Measurements from ENCODE around the gene TBRG1.

The TBRG1 gene

GRCh38 chr11:124661553-124661952 is 38.9 kb downstream of the TBRG1 start:
- H3K4me2 ChIP-seq = no peak overlapping the region
- no peaks in the 10 kb centered on the region for H3K27me3 ChIP-seq (ENCODE audit: insufficient read depth, low read depth)
- H3K79me2 ChIP-seq (ENCODE audit: insufficient read depth, low read depth) = no peaks in the 10 kb centered on the region
- no peak overlapping the region for H2AFZ ChIP-seq (ENCODE audit: low read depth)
- no peak overlapping the region for H3K9ac ChIP-seq
- H3K4me1 ChIP-seq (ENCODE audit: low read depth, poor library complexity, severe bottlenecking) = no peaks in the 10 kb centered on the region
- H3K4me3 ChIP-seq (IDR thresholded peaks at IDR 0.05; ENCODE audit: insufficient read depth, low read depth, low read length) = no peak overlapping the region
- no peak overlapping the region for H3K27ac ChIP-seq
- H4K20me1 ChIP-seq (ENCODE audit: insufficient read depth) = no peaks in the 10 kb centered on the region
- no peak for TF ChIP-seq CTCF (conservative IDR thresholded peaks at IDR 0.05; ENCODE audit: low read depth, low read length)
- H3K36me3 ChIP-seq (ENCODE audit: insufficient read depth) = no peaks in the 10 kb centered on the region

DNA sequence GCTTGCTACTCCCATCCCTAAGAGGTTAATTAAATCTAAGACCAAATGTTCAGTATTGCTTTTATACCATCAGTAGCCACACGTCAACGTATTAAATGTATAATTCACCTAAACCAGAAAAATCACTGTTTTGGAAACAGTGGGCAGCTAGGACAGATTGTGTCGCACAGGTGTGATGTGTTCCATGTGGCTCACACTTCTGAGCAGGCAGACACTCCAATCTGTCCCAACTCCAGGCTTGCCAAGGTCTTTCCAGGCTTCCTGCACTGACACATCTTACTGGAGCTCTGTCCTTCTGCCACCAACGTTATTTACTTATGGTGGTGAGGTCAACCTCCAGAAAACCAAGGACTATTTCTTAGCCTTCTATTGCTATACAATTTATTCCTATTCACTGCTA is 39.4 kb downstream of the TBRG1 start:
- H4K20me1 ChIP-seq (ENCODE audit: insufficient read depth) = no peaks in the 10 kb centered on the region
- no peak for TF ChIP-seq CTCF (conservative IDR thresholded peaks at IDR 0.05; ENCODE audit: low read depth, low read length)
- no peaks in the 10 kb centered on the region for H3K27me3 ChIP-seq (ENCODE audit: insufficient read depth, low read depth)
- H3K27ac ChIP-seq = no peak overlapping the region
- H3K4me1 ChIP-seq (ENCODE audit: low read depth, poor library complexity, severe bottlenecking) = no peaks in the 10 kb centered on the region
- no peak overlapping the region for H2AFZ ChIP-seq (ENCODE audit: low read depth)
- no peaks in the 10 kb centered on the region for H3K36me3 ChIP-seq (ENCODE audit: insufficient read depth)
- no peaks in the 10 kb centered on the region for H3K79me2 ChIP-seq (ENCODE audit: insufficient read depth, low read depth)
- H3K4me3 ChIP-seq (IDR thresholded peaks at IDR 0.05; ENCODE audit: insufficient read depth, low read depth, low read length) = no peak overlapping the region
- no peak overlapping the region for H3K9ac ChIP-seq
- no peak overlapping the region for H3K4me2 ChIP-seq

DNA sequence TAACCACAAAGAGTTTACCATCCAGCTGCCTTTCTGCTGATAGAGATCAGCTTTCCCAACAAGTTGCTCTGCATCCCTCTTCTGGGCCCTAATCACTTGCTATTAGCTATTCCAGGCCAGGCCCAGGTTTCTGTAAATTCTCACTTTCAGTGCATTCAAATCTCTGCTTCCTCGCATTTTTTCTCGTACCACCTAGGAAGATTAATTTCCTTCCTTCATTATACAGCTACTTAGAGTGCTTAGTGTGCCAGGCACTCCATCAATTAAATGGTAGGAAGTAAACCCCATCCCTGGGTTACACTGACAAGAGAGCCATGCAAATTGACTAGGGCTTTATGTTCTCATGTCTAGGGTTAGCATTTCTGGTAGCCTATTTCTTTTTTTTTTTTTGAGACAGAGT is 41.2 kb downstream of the TBRG1 start:
- Histone ChIP-seq H3K4me3 (IDR thresholded peaks at IDR 0.05; ENCODE audit: insufficient read depth, low read depth, low read length) (no peak overlapping the region), H2AFZ (ENCODE audit: low read depth) (no peak overlapping the region), H3K4me1 (ENCODE audit: low read depth, poor library complexity, severe bottlenecking) (no peaks in the 10 kb centered on the region), H3K9ac (no peak overlapping the region), H3K79me2 (ENCODE audit: insufficient read depth, low read depth) (no peaks in the 10 kb centered on the region), H4K20me1 (ENCODE audit: insufficient read depth) (no peaks in the 10 kb centered on the region), H3K27me3 (ENCODE audit: insufficient read depth, low read depth) (no peaks in the 10 kb centered on the region), H3K36me3 (ENCODE audit: insufficient read depth) (no peaks in the 10 kb centered on the region), H3K4me2 (no peak overlapping the region), H3K27ac (no peak overlapping the region)
- TF ChIP-seq CTCF (conservative IDR thresholded peaks at IDR 0.05; ENCODE audit: low read depth, low read length) = no peak

DNA sequence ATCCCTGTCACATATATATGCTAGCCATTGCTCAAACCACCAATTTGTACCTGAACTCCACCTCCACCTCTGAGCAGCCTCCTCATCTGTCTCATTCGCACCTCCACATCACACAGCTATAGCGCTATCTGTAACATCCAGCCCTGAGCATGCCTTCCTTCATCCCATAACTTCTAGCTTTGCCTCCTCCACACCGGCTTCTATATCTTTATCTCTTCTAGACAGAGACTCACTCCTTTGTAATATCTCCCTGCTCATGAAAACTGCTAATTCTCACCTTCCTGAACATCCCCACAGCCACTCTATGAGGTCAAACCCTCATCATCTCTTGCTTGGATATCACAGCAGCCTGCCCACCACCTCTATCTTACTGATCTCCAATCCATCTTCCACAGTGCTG is 44.9 kb downstream of the TBRG1 start:
- no peaks in the 10 kb centered on the region for H3K79me2 ChIP-seq (ENCODE audit: insufficient read depth, low read depth)

More for the DNA sequence above, 44.9 kb downstream of the TBRG1 start:
- Histone ChIP-seq H3K27me3 (ENCODE audit: insufficient read depth, low read depth) (no peaks in the 10 kb centered on the region), H3K4me3 (IDR thresholded peaks at IDR 0.05; ENCODE audit: insufficient read depth, low read depth, low read length) (no peak overlapping the region), H3K4me2 (no peak overlapping the region), H3K9ac (no peak overlapping the region), H3K4me1 (ENCODE audit: low read depth, poor library complexity, severe bottlenecking) (peaks cover 27% of the 10 kb centered on the region), H4K20me1 (ENCODE audit: insufficient read depth) (no peaks in the 10 kb centered on the region), H3K36me3 (ENCODE audit: insufficient read depth) (no peaks in the 10 kb centered on the region), H3K27ac (no peak overlapping the region), H2AFZ (ENCODE audit: low read depth) (no peak overlapping the region)
- no peak for TF ChIP-seq CTCF (conservative IDR thresholded peaks at IDR 0.05; ENCODE audit: low read depth, low read length)

Measured in KMS-11 (cell line).